AG09309 (cell line): ENCODE data around the gene CD2.

ENCODE experiments used
- DNase-seq: peaks from one replicate; pipeline ENCODE4 v3.0.0-alpha.2; 2010; ENCODE audit warnings: low read depth
- H3K4me3 ChIP-seq: 2 replicates; pipeline ENCODE4 v1.5.1; 2011; ENCODE audit warnings: mild to moderate bottlenecking, low read depth, low read length, moderate library complexity; ENCODE audit not compliant: control insufficient read depth
- TF ChIP-seq, protein P1 (sequence below): IDR thresholded peaks from 2 replicates; pipeline ENCODE4 v1.5.1; 2011; ENCODE audit warnings: mild to moderate bottlenecking, low read depth, low read length, inconsistent platforms; ENCODE audit not compliant: insufficient read depth, control insufficient read depth; ENCODE audit errors: missing control alignments

Gene CD2

DNA sequence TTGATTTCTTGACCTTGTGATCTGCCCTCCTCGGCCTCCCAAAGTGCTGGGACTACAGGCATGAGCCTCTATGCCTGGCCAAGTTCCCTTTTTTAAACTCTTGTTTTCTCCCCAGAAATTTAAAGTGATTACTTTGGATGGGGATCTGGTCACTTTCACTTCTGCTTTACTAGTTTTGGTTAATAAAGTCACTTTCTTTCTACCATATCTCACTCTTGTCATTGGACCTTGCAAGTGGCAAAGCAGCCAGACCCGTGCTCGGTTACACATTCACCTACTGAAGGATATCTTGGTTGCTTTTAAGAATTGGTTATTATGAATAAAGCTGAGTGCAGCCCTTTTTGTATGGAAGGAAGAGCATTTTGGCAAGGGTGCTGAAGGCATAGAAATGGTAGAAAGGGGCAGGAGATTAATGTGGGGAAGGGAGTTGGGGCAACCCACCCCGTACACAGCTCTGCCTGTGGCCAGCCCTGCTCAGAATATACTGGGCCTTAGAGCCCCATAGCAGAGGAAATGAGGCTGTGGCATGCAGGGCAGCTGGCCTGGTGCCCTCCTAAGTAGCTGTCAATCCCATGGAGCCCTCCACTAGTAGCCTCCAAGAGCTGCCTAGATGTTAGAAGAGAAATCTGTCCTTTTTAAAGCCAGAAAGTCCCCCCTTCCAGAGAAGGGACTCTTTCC lies 40.7 kb downstream of the CD2 start:
- H3K4me3 ChIP-seq: no peak overlapping the region
- DNase-seq: no peak
- TF ChIP-seq, protein P1, sequence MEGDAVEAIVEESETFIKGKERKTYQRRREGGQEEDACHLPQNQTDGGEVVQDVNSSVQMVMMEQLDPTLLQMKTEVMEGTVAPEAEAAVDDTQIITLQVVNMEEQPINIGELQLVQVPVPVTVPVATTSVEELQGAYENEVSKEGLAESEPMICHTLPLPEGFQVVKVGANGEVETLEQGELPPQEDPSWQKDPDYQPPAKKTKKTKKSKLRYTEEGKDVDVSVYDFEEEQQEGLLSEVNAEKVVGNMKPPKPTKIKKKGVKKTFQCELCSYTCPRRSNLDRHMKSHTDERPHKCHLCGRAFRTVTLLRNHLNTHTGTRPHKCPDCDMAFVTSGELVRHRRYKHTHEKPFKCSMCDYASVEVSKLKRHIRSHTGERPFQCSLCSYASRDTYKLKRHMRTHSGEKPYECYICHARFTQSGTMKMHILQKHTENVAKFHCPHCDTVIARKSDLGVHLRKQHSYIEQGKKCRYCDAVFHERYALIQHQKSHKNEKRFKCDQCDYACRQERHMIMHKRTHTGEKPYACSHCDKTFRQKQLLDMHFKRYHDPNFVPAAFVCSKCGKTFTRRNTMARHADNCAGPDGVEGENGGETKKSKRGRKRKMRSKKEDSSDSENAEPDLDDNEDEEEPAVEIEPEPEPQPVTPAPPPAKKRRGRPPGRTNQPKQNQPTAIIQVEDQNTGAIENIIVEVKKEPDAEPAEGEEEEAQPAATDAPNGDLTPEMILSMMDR: no peak

- no peak overlapping the region for H3K4me3 ChIP-seq
- TF ChIP-seq, protein P1: no peak
Observed at GRCh38 chr1:116795482-116795829, 41.2 kb downstream of the CD2 start.

DNA sequence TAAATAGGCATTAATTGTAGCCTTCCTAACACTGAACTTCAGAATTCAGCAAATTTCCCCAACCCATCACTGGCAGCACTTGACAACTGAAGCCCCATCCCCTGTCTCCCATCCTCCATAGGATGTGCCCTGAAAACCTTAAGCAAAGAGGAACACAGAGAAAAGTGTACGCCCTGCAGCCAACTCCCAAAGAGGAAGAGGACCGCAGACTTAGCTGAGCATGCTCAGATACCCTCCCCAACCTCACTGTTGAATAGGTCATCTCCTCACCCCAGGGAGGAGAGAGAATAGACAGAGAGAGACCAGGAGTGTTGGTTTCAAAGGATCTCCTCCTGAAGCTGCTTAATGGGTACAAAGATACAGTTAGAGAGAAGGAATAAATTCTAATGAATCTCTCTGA lies 50.5 kb downstream of the CD2 start:
- no peak overlapping the region for H3K4me3 ChIP-seq
- TF ChIP-seq, protein P1: no peak
- no peak for DNase-seq

More at GRCh38 chr1:116795482-116795829, 41.2 kb downstream of the CD2 start:
- no peak for DNase-seq

- TF ChIP-seq, protein P1: no peak
- H3K4me3 ChIP-seq: no peak overlapping the region
- no peak for DNase-seq
Observed at GRCh38 chr1:116805398-116805797, 51.2 kb downstream of the CD2 start.

DNA sequence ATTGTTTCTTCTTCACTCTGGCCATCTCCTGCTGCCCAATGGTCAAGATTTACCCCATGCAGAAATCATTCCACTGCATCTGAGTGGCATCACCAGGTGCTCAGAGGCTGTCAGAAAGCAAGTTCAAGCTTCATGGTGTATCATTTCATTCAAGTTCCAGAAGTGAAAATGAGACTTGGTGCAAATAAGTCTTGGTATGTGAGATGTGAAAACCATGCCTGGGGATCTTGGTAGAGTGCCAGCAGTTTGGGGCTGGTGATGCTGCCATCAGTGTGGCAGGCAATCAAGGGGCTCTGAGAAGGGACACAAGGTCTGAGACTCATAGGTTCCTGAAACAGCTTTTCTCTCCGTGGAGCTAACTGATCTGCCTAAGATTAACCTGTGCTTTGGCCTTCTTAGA lies 52.0 kb downstream of the CD2 start:
- TF ChIP-seq, protein P1: no peak
- no peak overlapping the region for H3K4me3 ChIP-seq
- DNase-seq: no peak

- no peak overlapping the region for H3K4me3 ChIP-seq
- TF ChIP-seq, protein P1: no peak
- no peak for DNase-seq
Observed at GRCh38 chr1:116806671-116807070, 52.4 kb downstream of the CD2 start.
